SK-N-SH (cell line): ENCODE measurements around the gene MYADML2. TPM values are rescaled to one million over a fixed set of nuclear protein-coding genes. Genes with fewer than 3 reads are reported as not detected.

Source experiments
- CTCF ChIA-PET: fragments of 300-600, 350-600 bp; formaldehyde crosslinking; extraction: SDS; loops from one replicate; lab custom pipeline; 2021; lab: Yijun Ruan, JAX
- POLR2A ChIA-PET: fragments of 350-600 bp; sonication (Branson Sonifier 250); formaldehyde crosslinking; extraction: SDS; loops from one replicate; lab custom pipeline; 2020; ENCODE audit warnings: antibody characterized with exemption, inconsistent platforms; lab: Yijun Ruan, JAX
- DNase-seq: peaks from one replicate; pipeline ENCODE4 v3.0.0; 2012
- H2AFZ ChIP-seq: fragments of 200-600 bp; sonication (generic); 2 replicates; pipeline ENCODE4 v1.8.1; 2016; ENCODE audit warnings: antibody characterized with exemption, mild to moderate bottlenecking, low read depth
- H3F3A ChIP-seq: fragments of 200-600 bp; sonication (generic); replicated peaks from 2 replicates; pipeline ENCODE3; 2016; ENCODE audit warnings: antibody characterized with exemption, mild to moderate bottlenecking; ENCODE audit not compliant: insufficient read depth
- H3K27ac ChIP-seq, 2 experiments: fragments of 200-500 bp in 1 of 2; fragments of 200-600 bp in 1 of 2; sonication (Bioruptor generic) in 1 of 2; sonication (generic), shearing (Covaris generic) in 1 of 2; 2 replicates each; pipeline versions ENCODE4 v1.5.1 to v1.6.1; 2014 to 2016; ENCODE audit warnings: low read depth in 2 of 2, inconsistent platforms in 1 of 2, low read length in 1 of 2, mild to moderate bottlenecking in 1 of 2, mixed read lengths in 1 of 2
- H3K27me3 ChIP-seq: fragments of 200-600 bp; sonication (generic), shearing (Covaris generic); 2 replicates; pipeline ENCODE4 v1.6.1; 2016; ENCODE audit warnings: mixed run types; ENCODE audit not compliant: insufficient read depth
- H3K36me3 ChIP-seq, 2 experiments: fragments of 200-500 bp in 1 of 2; fragments of 200-600 bp in 1 of 2; sonication (Bioruptor generic) in 1 of 2; sonication (generic) in 1 of 2; replicated peaks in 1 of 2; 2 replicates each; pipeline versions ENCODE3 to v1.5.1; 2014 to 2016; ENCODE audit warnings: low read length in 1 of 2, mild to moderate bottlenecking in 1 of 2; ENCODE audit not compliant: insufficient read depth in 2 of 2, control insufficient read depth in 1 of 2
- H3K4me1 ChIP-seq, 2 experiments: fragments of 200-500 bp in 1 of 2; fragments of 200-600 bp in 1 of 2; sonication (Bioruptor generic) in 1 of 2; sonication (generic), shearing (Covaris generic) in 1 of 2; 2 replicates each; pipeline versions ENCODE4 v1.5.1 to v1.6.1; 2014 to 2016; ENCODE audit warnings: low read depth in 1 of 2, low read length in 1 of 2, mixed run types in 1 of 2; ENCODE audit not compliant: insufficient read depth in 2 of 2, control insufficient read depth in 1 of 2
- H3K4me2 ChIP-seq: fragments of 200-600 bp; sonication (generic), shearing (Covaris generic); 2 replicates; pipeline ENCODE4 v1.6.1; 2017; ENCODE audit warnings: mixed run types
- H3K4me3 ChIP-seq, 2 experiments: fragments of 200-500 bp in 1 of 2; fragments of 200-600 bp in 1 of 2; sonication (Bioruptor generic) in 1 of 2; sonication (generic), shearing (Covaris generic) in 1 of 2; 2 replicates each; pipeline versions ENCODE4 v1.5.1 to v1.8.1; 2014 to 2016; ENCODE audit warnings: low read depth in 2 of 2, inconsistent platforms in 1 of 2, low read length in 1 of 2, mild to moderate bottlenecking in 1 of 2, mixed read lengths in 1 of 2, moderate library complexity in 1 of 2
- H3K79me2 ChIP-seq: fragments of 200-600 bp; sonication (generic); 2 replicates; pipeline ENCODE4 v1.8.1; 2017; ENCODE audit warnings: mild to moderate bottlenecking; ENCODE audit not compliant: insufficient read depth
- H3K9ac ChIP-seq: fragments of 200-600 bp; sonication (generic); 2 replicates; pipeline ENCODE4 v1.6.1; 2017; ENCODE audit warnings: mixed run types
- H3K9me2 ChIP-seq: fragments of 200-600 bp; sonication (generic); 2 replicates; pipeline ENCODE4 v1.6.1; 2017; ENCODE audit warnings: mixed run types
- H3K9me3 ChIP-seq: fragments of 200-600 bp; sonication (generic); 2 replicates; pipeline ENCODE4 v1.6.1; 2017; ENCODE audit warnings: mixed run types, mild to moderate bottlenecking, moderate library complexity
- H4K20me1 ChIP-seq: fragments of 200-600 bp; sonication (generic); 2 replicates; pipeline ENCODE4 v1.6.1; 2017; ENCODE audit warnings: mild to moderate bottlenecking, mixed run types; ENCODE audit not compliant: insufficient read depth
- CHD2 ChIP-seq: fragments of 150-350 bp; IDR thresholded peaks from 2 replicates; pipeline ENCODE4 v1.6.1; 2018; ENCODE audit warnings: low read length; ENCODE audit not compliant: partially characterized antibody
- CTCF ChIP-seq: fragments of 200-600 bp; sonication (generic); IDR thresholded peaks from 2 replicates; pipeline ENCODE4 v1.6.1; 2017; ENCODE audit warnings: antibody characterized with exemption, mild to moderate bottlenecking, moderate library complexity
- EP300 ChIP-seq, 2 experiments: IDR thresholded peaks; 2 replicates each; pipeline versions ENCODE4 v1.4.0 to v1.6.1; 2012; ENCODE audit warnings: borderline replicate concordance in 1 of 2, low read depth in 1 of 2, low read length in 1 of 2
- EZH2phosphoT487 ChIP-seq: fragments of 200-600 bp; sonication (generic); IDR thresholded peaks from 2 replicates; pipeline ENCODE4 v1.6.1; 2017; ENCODE audit warnings: low read depth, mixed run types, mild to moderate bottlenecking, antibody characterized with exemption, moderate library complexity, borderline replicate concordance
- FOXM1 ChIP-seq: IDR thresholded peaks from 2 replicates; pipeline ENCODE4 v1.4.0; 2012; ENCODE audit warnings: low read depth, mild to moderate bottlenecking
- JUND ChIP-seq: IDR thresholded peaks from 2 replicates; pipeline ENCODE4 v1.4.0; 2012
- MAX ChIP-seq: IDR thresholded peaks from 2 replicates; pipeline ENCODE4 v1.4.0; 2012; ENCODE audit warnings: low read depth
- MXI1 ChIP-seq: IDR thresholded peaks from 2 replicates; pipeline ENCODE4 v1.6.1; 2012; ENCODE audit warnings: mild to moderate bottlenecking, low read depth, low read length, improper control_type of control experiment
- NFIC ChIP-seq: IDR thresholded peaks from 2 replicates; pipeline ENCODE4 v1.4.0; 2012; ENCODE audit warnings: borderline replicate concordance
- RAD21 ChIP-seq: IDR thresholded peaks from 2 replicates; pipeline ENCODE4 v1.6.1; 2012; ENCODE audit warnings: mild to moderate bottlenecking, low read length
- SIN3A ChIP-seq: IDR thresholded peaks from 2 replicates; pipeline ENCODE4 v1.6.1; 2012; ENCODE audit warnings: low read depth, mild to moderate bottlenecking, low read length, moderate library complexity, borderline replicate concordance
- SMC3 ChIP-seq: IDR thresholded peaks from 2 replicates; pipeline ENCODE4 v1.6.1; 2012; ENCODE audit warnings: low read depth, low read length, improper control_type of control experiment
- YY1 ChIP-seq: IDR thresholded peaks from 2 replicates; pipeline ENCODE4 v1.4.0; 2012; ENCODE audit warnings: low read depth, mild to moderate bottlenecking
- WGBS: methylation state at CpG from one replicate; pipeline ENCODE4 v1.1.6; 2017; ENCODE audit warnings: low lambda C conversion rate; 5-methylcytosine and 5-hydroxymethylcytosine counted together
- polyA plus RNA-seq, 3 experiments: library from polyadenylated mRNA; depleted of rRNA; stranded (reverse); fragments of >200 nt; gene quantifications; 2 replicates each; pipeline ENCODE4 v1.2.3, GENCODE V29; 2012

Gene MYADML2
- polyA plus RNA-seq, 1 of the 3 experiments (the other 2 are of a cell fraction), result not detected

DNA sequence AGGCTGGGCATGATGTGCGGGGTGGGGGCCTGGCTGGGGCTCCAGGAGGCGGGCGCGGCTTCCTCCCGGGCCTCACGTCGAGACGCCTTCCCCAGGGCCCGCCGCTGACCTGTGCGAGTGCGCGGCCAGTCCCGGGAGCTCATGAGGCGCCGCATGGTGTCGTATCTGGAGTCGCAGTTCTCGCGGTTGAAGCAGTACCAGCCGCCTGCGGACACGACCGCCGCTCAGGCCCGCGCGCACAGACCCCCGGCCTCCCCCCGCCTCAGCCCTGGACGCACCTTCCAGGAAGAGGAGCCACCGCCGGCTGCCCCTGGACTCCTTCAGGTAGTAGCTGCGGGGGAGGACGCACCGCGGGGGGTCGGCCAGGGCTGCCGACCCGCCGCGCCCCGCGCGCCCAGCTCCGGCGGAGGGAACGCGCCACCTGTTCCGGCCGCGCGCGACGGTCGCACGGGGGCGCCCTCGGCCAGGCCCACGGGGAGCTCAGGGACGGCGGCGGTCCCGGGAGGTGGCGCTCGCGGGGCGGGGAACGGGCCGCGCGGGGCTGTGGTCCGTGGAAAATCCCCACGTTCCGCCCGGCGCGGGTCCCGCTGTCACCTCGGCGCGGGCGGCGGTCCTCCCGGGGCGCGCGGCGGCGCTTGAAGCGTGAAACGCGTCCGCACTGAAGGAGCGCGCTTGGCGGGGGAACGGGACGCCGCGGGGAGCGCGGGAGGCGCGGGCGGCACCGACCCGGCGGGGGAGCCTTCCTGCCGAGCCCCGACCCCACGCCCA is 12.5 kb upstream of the MYADML2 start:
- peak overlapping the region; percentile 72 for H3K4me2 ChIP-seq
- TF ChIP-seq SMC3 (peak; percentile 100), EZH2phosphoT487 (no peak), NFIC (no peak), FOXM1 (no peak), JUND (no peak), SIN3A (no peak), CHD2 (peak; percentile 14), YY1 (no peak), CTCF (peak; percentile 62), EP300 (IDR thresholded peaks at IDR 0.05; ENCODE audit: borderline replicate concordance in 1 of 2, low read depth in 1 of 2, low read length in 1 of 2) (peak in 1 of 2 experiments; percentile 17; a peak in 1 of 4 replicates), MAX (peak; percentile 55; the same call in 1 of the 2 replicates), RAD21 (peak; percentile 92), MXI1 (peak; percentile 64; the same call in 1 of the 2 replicates)
- peaks cover 0 to 25% of the 10 kb centered on the region in 2 experiments; a peak in 1 of 4 replicates for H3K4me1 ChIP-seq
- WGBS, result 8% methylated on average over 58 of the region's 112 CpGs
- H3K4me3 ChIP-seq, result peak overlapping the region; percentile 40 to 49
- DNase-seq, result peak; percentile 96
- H3F3A ChIP-seq, result peaks cover 1% of the 10 kb centered on the region
- H3K9me2 ChIP-seq, result no peaks in the 10 kb centered on the region
- CTCF ChIA-PET, result interaction anchor here (0.6 to 14.5 kb wide), 72 partner anchors 9 to 447 kb away, joined by 3 to 1216 read pairs (median 5); partner anchors contain the start of genes ACTG1, ANAPC11, ARHGDIA and ASPSCR1
- no peak overlapping the region for H3K9ac ChIP-seq
- POLR2A ChIA-PET, result interaction anchor here (0.9 to 2.3 kb wide), 10 partner anchors 17 to 78 kb away, joined by 3 to 41 read pairs (median 4); partner anchors contain the start of genes ALYREF, ANAPC11, ASPSCR1 and CENPX
- peak overlapping the region; percentile 51; the same call in 1 of the 2 replicates for H2AFZ ChIP-seq
- H3K9me3 ChIP-seq, result no peaks in the 10 kb centered on the region
- H3K79me2 ChIP-seq, result no peaks in the 10 kb centered on the region
- no peaks in the 10 kb centered on the region for H3K36me3 ChIP-seq
- no peak overlapping the region for H3K27ac ChIP-seq
- no peaks in the 10 kb centered on the region for H4K20me1 ChIP-seq
- H3K27me3 ChIP-seq, result peaks cover 18% of the 10 kb centered on the region
